ENCODE measurements around the gene MBNL1. TPM values are rescaled to one million over a fixed set of nuclear protein-coding genes. Genes with fewer than 3 reads are reported as not detected.

Gene MBNL1
- total and polyA plus RNA-seq, 2 donors (not counting 3 experiments of a cell fraction or from before 2014, with no cell fraction given) = 179 to 362 TPM

GRCh38 chr3:152277198-152277597, 8.5 kb downstream of the MBNL1 start:
- no peak overlapping the region for H2AFZ ChIP-seq (ENCODE audit: low read depth, low read length)
- H3K9me1 ChIP-seq (replicated peaks; ENCODE audit: control insufficient read depth, extremely low read depth, insufficient read depth, low read length) = no peaks in the 10 kb centered on the region
- no peak overlapping the region for H3K27ac ChIP-seq (ENCODE audit: insufficient read depth, low read depth, low read length)
- no peak for DNase-seq (ENCODE audit: low read depth, low spot score)
- no peak overlapping the region for H3K9ac ChIP-seq (replicated peaks; ENCODE audit: extremely low read depth, insufficient read depth, low read length)
- no peaks in the 10 kb centered on the region for H3K27me3 ChIP-seq (ENCODE audit: control insufficient read depth in 2 of 2, insufficient read depth in 2 of 2, low read length in 2 of 2)
- H3K4me3 ChIP-seq (replicated peaks in 1 of 3; ENCODE audit: insufficient read depth in 1 of 3, low read depth in 1 of 3, low read length in 3 of 3) = no peak overlapping the region
- POLR2A ChIA-PET = no interaction called here
- H3K4me1 ChIP-seq (ENCODE audit: control insufficient read depth, extremely low read depth, insufficient read depth, low read length) = peaks cover 85% of the 10 kb centered on the region
- H3K79me2 ChIP-seq (ENCODE audit: control insufficient read depth, insufficient read depth, low read length) = peaks cover 100% of the 10 kb centered on the region
- H4K20me1 ChIP-seq (replicated peaks; ENCODE audit: control insufficient read depth, extremely low read depth, insufficient read depth, low read length) = peaks cover 35% of the 10 kb centered on the region
- no TSS peak for BruUV-seq (replicated peaks)
- H3K4me2 ChIP-seq (ENCODE audit: insufficient read depth, low read length) = no peak overlapping the region
- CTCF ChIA-PET = no interaction called here
- intact Hi-C loops (cut with micrococcal nuclease) = no loop called here
- FAIRE-seq = no peak
- dilution Hi-C loops (cut with MboI; ENCODE audit: extremely low pct_ligation_motif_present, low sequenced_read_pairs) = no loop called here
- H3K36me3 ChIP-seq (ENCODE audit: control insufficient read depth in 2 of 2, extremely low read depth in 1 of 2, insufficient read depth in 2 of 2, low read length in 2 of 2) = no peaks in the 10 kb centered on the region
- H3K9me3 ChIP-seq (replicated peaks; ENCODE audit: control insufficient read depth, insufficient read depth, low read length) = no peaks in the 10 kb centered on the region
- TF ChIP-seq POLR2AphosphoS5 (IDR thresholded peaks at IDR 0.05; ENCODE audit: insufficient read depth, low read depth, low read length) (no peak), POLR2A (IDR thresholded peaks at IDR 0.05; ENCODE audit: low read depth, low read length) (no peak), MYC (IDR thresholded peaks at IDR 0.05; ENCODE audit: low read depth, low read length) (no peak), MAX (IDR thresholded peaks at IDR 0.05; ENCODE audit: insufficient read depth, insufficient read length) (no peak), JUN (IDR thresholded peaks at IDR 0.05; ENCODE audit: borderline replicate concordance, insufficient read depth, insufficient read length, low read depth) (no peak), FOS (IDR thresholded peaks at IDR 0.05; ENCODE audit: borderline replicate concordance, insufficient read depth, low read length) (no peak), EZH2 (IDR thresholded peaks at IDR 0.05; ENCODE audit: borderline replicate concordance, low read depth, low read length, severe bottlenecking) (no peak), GATA2 (IDR thresholded peaks at IDR 0.05; ENCODE audit: insufficient read depth, insufficient read length, low read depth, low read length) (no peak)
- TF ChIP-seq, protein P1, sequence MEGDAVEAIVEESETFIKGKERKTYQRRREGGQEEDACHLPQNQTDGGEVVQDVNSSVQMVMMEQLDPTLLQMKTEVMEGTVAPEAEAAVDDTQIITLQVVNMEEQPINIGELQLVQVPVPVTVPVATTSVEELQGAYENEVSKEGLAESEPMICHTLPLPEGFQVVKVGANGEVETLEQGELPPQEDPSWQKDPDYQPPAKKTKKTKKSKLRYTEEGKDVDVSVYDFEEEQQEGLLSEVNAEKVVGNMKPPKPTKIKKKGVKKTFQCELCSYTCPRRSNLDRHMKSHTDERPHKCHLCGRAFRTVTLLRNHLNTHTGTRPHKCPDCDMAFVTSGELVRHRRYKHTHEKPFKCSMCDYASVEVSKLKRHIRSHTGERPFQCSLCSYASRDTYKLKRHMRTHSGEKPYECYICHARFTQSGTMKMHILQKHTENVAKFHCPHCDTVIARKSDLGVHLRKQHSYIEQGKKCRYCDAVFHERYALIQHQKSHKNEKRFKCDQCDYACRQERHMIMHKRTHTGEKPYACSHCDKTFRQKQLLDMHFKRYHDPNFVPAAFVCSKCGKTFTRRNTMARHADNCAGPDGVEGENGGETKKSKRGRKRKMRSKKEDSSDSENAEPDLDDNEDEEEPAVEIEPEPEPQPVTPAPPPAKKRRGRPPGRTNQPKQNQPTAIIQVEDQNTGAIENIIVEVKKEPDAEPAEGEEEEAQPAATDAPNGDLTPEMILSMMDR (IDR thresholded peaks at IDR 0.05; ENCODE audit: extremely low read depth in 1 of 2, insufficient read depth in 1 of 2, low read depth in 1 of 2, low read length in 2 of 2) = no peak
